Measurements from ENCODE around the gene CPT1C.

The CPT1C gene

DNA sequence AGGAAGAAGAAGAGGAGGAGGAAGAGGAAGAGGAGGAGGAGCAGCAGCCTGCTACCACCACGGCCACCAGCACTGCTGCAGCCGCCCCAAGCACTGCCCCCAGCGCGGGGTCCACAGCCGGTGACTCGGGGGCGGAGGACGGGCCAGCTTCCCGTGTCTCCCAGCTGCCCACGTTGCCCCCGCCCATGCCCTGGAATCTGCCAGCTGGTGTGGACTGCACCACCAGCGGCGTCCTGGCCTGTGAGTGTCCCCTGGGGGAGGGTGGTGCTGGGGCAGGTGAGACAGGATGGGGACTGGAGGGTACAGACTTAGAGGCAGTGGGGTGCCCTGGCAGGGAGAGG lies 37.5 kb upstream of the CPT1C start:
- no peaks in the 10 kb centered on the region for H3K9me3 Mint-ChIP-seq
- peaks cover 53% of the 10 kb centered on the region for H3K36me3 Mint-ChIP-seq (ENCODE audit: low read depth)
- H3K4me3 Mint-ChIP-seq = no peak overlapping the region
- no peaks in the 10 kb centered on the region for H3K27me3 Mint-ChIP-seq (ENCODE audit: low read depth, poor library complexity)
- no peak overlapping the region for H3K27ac Mint-ChIP-seq
- H3K4me1 Mint-ChIP-seq = peaks cover 5% of the 10 kb centered on the region
- TF ChIP-seq, protein P1, sequence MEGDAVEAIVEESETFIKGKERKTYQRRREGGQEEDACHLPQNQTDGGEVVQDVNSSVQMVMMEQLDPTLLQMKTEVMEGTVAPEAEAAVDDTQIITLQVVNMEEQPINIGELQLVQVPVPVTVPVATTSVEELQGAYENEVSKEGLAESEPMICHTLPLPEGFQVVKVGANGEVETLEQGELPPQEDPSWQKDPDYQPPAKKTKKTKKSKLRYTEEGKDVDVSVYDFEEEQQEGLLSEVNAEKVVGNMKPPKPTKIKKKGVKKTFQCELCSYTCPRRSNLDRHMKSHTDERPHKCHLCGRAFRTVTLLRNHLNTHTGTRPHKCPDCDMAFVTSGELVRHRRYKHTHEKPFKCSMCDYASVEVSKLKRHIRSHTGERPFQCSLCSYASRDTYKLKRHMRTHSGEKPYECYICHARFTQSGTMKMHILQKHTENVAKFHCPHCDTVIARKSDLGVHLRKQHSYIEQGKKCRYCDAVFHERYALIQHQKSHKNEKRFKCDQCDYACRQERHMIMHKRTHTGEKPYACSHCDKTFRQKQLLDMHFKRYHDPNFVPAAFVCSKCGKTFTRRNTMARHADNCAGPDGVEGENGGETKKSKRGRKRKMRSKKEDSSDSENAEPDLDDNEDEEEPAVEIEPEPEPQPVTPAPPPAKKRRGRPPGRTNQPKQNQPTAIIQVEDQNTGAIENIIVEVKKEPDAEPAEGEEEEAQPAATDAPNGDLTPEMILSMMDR (IDR thresholded peaks at IDR 0.05) = no peak
- no peak for DNase-seq

DNA sequence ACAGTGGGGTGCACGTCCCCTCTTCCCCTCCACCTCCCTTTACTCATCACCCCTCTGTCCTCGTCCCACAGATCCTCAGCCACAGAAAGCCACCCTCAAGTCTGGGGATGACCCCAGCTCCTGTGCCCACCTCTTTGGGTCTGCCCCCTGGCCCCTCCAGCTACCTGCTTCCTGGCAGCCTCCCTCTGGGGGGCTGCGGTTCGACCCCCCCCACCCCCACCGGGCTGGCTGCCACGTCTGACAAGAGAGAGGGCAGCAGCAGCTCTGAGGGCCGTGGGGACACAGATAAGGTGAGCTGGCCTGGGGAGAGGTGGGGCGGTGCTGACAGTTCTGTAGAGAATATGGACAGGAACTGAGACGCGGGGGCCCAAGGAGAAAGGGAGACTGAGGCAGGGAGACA lies 36.3 kb upstream of the CPT1C start:
- H3K27ac Mint-ChIP-seq = peak overlapping the region; percentile 39
- H3K36me3 Mint-ChIP-seq (ENCODE audit: low read depth) = peaks cover 57% of the 10 kb centered on the region
- no peak for DNase-seq
- peaks cover 5% of the 10 kb centered on the region for H3K4me1 Mint-ChIP-seq
- H3K4me3 Mint-ChIP-seq = no peak overlapping the region
- H3K9me3 Mint-ChIP-seq = no peaks in the 10 kb centered on the region
- no peaks in the 10 kb centered on the region for H3K27me3 Mint-ChIP-seq (ENCODE audit: low read depth, poor library complexity)
- TF ChIP-seq, protein P1 (IDR thresholded peaks at IDR 0.05) = no peak

DNA sequence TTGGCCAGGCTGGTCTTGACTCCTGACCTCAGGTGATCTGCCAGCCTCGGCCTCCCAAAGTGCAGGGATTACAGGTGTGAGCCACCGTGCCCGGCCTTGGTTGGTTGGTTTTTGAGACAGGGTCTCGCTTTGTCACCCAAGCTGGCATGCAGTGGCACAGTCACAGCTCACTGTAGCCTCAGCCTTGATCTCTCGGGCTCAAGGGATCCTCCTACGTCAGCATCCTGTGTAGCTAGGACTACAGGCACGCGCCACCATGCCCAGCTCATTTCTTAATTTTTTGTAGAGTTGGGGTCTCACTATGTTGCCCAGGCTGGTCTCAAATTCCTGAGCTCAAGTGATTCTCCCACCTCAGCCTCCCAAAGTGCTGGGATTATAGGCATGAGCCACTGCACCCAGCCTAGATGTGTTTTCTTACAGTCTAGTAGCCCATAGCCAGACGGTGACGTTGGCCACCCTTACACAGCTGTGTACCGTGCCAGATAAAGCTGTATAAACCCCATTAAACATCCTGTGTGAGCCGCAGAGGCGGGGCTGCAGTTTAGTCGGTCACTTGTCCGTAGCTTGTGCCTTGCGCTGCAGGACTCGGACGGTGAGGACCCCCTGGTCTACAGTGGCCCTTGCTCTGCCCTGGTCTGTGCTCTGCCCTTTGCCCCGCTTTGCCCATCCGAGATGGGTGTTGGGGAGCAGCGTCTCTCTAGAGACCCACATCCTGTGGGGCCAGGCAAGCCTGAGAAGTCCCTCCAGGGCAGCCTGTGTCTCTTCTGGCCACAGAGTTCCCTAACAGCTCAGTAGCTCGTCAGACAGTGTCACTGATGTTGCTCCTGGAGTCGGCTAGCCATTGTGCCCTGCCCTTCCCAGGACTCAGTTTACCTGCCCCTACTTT lies 35.1 kb upstream of the CPT1C start:
- H3K27ac Mint-ChIP-seq = peak overlapping the region; percentile 92
- H3K27me3 Mint-ChIP-seq (ENCODE audit: low read depth, poor library complexity) = no peaks in the 10 kb centered on the region
- peaks cover 5% of the 10 kb centered on the region for H3K4me1 Mint-ChIP-seq
- peaks cover 4% of the 10 kb centered on the region for H3K9me3 Mint-ChIP-seq
- no peak for DNase-seq
- H3K4me3 Mint-ChIP-seq = no peak overlapping the region
- H3K36me3 Mint-ChIP-seq (ENCODE audit: low read depth) = peaks cover 62% of the 10 kb centered on the region
- TF ChIP-seq, protein P1 (IDR thresholded peaks at IDR 0.05) = no peak

DNA sequence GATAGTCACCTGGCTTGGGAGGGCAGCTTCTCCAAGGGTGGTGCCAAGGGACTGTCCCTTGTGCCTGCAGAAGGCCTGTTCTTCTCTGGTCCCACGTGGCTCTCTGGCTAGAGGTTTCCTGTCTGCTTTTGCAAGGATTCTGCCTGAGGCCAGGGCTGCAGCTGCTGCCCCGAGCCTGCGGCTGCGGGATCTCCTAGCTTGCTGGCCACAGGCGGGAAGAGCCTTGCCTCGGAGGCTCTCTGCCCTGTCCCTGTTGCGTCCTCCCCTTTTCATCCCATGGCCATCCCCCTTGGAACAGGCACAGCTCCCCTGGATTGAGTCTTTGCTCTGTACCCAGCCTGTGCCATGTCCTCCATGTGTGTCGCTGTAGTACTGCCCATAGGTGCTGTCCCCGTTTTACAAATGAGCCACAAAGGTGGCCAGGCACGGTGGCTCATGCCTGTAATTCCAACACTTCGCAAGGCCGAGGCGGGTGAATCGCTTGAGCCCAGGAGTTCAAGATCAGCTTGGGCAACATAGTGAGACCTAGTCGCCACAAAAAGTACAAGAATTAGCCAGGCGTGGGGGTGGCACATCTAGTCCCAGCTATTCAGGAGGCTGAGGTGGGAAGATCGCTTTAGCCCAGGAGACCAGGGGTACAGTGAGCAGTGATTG lies 34.3 kb upstream of the CPT1C start:
- no peak overlapping the region for H3K4me3 Mint-ChIP-seq
- no peaks in the 10 kb centered on the region for H3K27me3 Mint-ChIP-seq (ENCODE audit: low read depth, poor library complexity)
- H3K27ac Mint-ChIP-seq = peak overlapping the region; percentile 92
- DNase-seq = no peak
- H3K9me3 Mint-ChIP-seq = peaks cover 4% of the 10 kb centered on the region
- peaks cover 5% of the 10 kb centered on the region for H3K4me1 Mint-ChIP-seq
- H3K36me3 Mint-ChIP-seq (ENCODE audit: low read depth) = peaks cover 65% of the 10 kb centered on the region
- TF ChIP-seq, protein P1 (IDR thresholded peaks at IDR 0.05) = no peak

DNA sequence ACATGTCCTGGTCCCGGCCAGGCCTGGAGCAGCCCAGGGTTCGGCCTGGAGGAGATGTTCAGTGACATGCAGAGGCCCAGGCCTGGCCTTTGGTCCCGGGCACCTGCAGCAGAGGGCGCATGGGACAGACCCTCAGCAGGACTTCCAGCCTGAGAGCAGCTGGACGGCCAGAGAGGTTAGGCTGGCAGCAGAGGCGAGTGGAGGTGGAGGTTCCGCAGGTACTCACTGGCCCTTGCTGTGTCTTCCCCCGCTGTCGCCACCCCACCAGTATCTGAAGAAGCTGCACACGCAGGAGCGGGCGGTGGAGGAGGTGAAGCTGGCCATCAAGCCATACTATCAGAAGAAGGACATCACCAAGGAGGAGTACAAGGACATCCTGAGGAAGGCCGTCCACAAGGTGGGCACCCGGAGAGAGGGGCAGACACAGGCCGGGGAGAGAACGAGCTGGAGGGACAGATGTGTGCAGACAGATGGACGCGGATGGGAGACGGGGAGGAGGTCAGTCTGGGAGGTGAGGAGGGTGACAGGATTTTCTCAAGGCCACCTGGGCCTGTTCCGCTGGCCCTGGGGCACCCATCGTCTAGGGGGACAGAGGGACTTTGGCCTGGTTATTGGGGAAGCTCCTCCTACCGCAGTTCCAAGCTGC lies 33.3 kb upstream of the CPT1C start:
- DNase-seq = no peak
- Mint-ChIP-seq H3K27ac (peak overlapping the region; percentile 92), H3K4me3 (no peak overlapping the region), H3K9me3 (peaks cover 4% of the 10 kb centered on the region), H3K4me1 (peaks cover 6% of the 10 kb centered on the region), H3K27me3 (ENCODE audit: low read depth, poor library complexity) (no peaks in the 10 kb centered on the region), H3K36me3 (ENCODE audit: low read depth) (peaks cover 70% of the 10 kb centered on the region)
- TF ChIP-seq, protein P1 (IDR thresholded peaks at IDR 0.05) = no peak
